ENCODE measurements around the gene RFX5.
"Not testable (repeated sequence)": the region's sequence is repeated elsewhere in the genome, so short reads cannot be mapped to it uniquely, and the experiment has no call there.

The RFX5 gene

GRCh38 chr1:151346769-151347522, at the start of gene RFX5:
Gene RFX5 (minus strand): TSS chr1:151347252. CDS start chr1:151346320, 932 bp downstream.
- peak; percentile 98 for DNase-seq

GRCh38 chr1:151396265-151396664, 49.2 kb upstream of the RFX5 start:
- not testable (repeated sequence) for DNase-seq

GRCh38 chr1:151393583-151393982, 46.5 kb upstream of the RFX5 start:
- no peak for DNase-seq

GRCh38 chr1:151391079-151391563, 44.1 kb upstream of the RFX5 start:
- DNase-seq = no peak

GRCh38 chr1:151390221-151391078, 43.4 kb upstream of the RFX5 start:
- DNase-seq = not testable (repeated sequence)

GRCh38 chr1:151386002-151386401, 39.0 kb upstream of the RFX5 start:
- DNase-seq = no peak

GRCh38 chr1:151384584-151384983, 37.5 kb upstream of the RFX5 start:
- DNase-seq = no peak

GRCh38 chr1:151377150-151377884, 30.3 kb upstream of the RFX5 start:
- DNase-seq = no peak

- no peak for DNase-seq
Observed at GRCh38 chr1:151373196-151373595, 26.1 kb upstream of the RFX5 start.

- DNase-seq = peak; percentile 96
Observed at GRCh38 chr1:151372058-151372934, 25.2 kb upstream of the RFX5 start, which contains the start of gene SELENBP1. Gene SELENBP1 (minus strand): TSS chr1:151372705. CDS start chr1:151372641, 64 bp downstream.

- peak; percentile 94 for DNase-seq
Observed at GRCh38 chr1:151371370-151372057, 24.5 kb upstream of the RFX5 start.

GRCh38 chr1:151370211-151370911, 23.3 kb upstream of the RFX5 start:
- DNase-seq = no peak

- DNase-seq = no peak
Observed at GRCh38 chr1:151369621-151370048, 22.6 kb upstream of the RFX5 start.

- no peak for DNase-seq
Observed at GRCh38 chr1:151369302-151369610, 22.2 kb upstream of the RFX5 start.

GRCh38 chr1:151368393-151369301, 21.6 kb upstream of the RFX5 start:
- DNase-seq = no peak

- DNase-seq = no peak
Observed at GRCh38 chr1:151367658-151368392, 20.8 kb upstream of the RFX5 start.

GRCh38 chr1:151364996-151365395, 17.9 kb upstream of the RFX5 start:
- no peak for DNase-seq

GRCh38 chr1:151362308-151363155, 15.5 kb upstream of the RFX5 start:
- DNase-seq = no peak
